HT1080 (cell line): ENCODE measurements around the gene COL12A1. TPM values are rescaled to one million over a fixed set of nuclear protein-coding genes. Genes with fewer than 3 reads are reported as not detected.

Source experiments
- DNase-seq: peaks from one replicate; pipeline ENCODE4 v3.0.0-alpha.2; 2015; ENCODE audit warnings: low read depth
- total RNA-seq: library from RNA; depleted of rRNA; stranded (reverse); fragments of >200 nt; shearing (Covaris generic); gene quantifications from 2 replicates; pipeline ENCODE4 v1.2.3, GENCODE V29; 2014

The COL12A1 gene
- total RNA-seq, 1 experiment from 2014 or later, result 9.7 TPM

DNA sequence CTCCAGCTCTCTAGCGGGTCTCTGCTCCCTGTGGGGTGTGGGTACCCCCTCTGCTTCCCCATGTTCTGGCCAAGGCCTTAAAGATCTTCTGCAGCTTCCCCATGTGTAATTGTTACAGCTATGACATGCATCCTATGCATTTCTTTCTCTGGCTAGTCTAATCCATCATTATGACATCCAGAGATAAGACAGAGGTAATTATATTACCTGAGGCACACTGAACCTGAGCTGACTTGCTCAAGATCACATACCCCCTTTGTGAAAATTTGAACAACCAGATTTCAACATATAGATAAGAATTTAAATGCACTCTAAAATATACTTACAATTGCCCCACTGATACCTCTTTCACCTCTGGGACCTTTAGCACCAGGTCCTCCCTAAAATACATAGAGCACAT is 102.4 kb downstream of the COL12A1 start:
- DNase-seq, result no peak

- no peak for DNase-seq
Observed at GRCh38 chr6:75102301-75102700, 103.6 kb downstream of the COL12A1 start.

DNA sequence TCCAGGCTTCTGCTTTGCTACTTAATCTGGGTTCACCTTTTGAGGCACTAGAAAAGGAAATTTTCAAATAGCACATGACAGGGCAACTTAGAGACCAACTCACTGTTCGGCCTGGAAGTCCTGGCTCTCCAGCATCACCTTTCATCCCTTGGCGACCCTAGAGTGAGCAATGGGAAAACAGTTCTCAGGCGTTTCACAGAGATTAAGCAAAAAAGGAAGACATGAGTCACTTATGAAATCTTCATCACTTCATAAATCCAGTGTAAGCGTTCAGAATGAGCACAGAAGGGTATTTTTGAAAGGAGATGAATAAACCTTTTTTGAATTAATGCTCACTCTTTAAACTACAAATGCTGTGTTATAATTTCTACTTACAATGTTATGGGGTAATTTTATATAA is 104.0 kb downstream of the COL12A1 start:
- peak; percentile 46 for DNase-seq

DNA sequence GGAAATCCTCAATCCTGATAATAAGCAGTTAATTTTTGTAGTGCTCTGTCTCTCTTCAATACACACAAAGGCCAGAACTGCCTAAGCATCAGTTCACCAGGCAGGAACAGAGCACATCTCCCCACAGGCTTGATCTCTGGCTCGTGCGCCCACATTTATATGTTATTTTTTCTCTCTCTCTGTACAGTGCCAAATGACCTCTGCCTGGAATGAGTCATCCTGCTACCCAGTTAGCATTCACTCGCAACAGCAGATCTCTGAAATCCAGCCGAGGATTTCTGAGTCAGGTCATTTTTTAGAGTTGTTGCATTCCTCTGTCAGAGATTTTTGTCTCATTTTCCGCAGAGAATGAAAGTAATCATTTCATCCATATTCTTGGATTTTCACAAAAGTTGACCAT is 107.1 kb downstream of the COL12A1 start:
- peak; percentile 89 for DNase-seq

DNA sequence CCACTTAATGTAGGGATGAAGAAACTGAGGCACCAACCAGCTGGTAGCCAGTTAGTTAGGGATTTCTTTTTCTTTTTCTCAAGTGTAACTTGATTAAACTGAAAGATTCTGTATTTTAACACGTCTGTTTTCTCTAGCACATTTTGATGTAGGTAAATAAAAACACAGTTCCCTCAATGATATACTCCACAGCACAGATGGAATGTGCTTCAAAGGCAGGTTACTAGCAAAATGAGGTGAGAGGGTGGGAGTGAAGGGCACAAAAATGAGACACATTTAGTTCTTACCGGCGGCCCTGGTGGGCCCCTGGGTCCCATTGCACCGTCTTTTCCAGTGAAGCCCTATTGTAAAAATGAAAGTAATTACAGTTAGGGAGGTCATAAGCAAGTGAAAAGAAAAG is 108.9 kb downstream of the COL12A1 start:
- DNase-seq, result no peak

DNA sequence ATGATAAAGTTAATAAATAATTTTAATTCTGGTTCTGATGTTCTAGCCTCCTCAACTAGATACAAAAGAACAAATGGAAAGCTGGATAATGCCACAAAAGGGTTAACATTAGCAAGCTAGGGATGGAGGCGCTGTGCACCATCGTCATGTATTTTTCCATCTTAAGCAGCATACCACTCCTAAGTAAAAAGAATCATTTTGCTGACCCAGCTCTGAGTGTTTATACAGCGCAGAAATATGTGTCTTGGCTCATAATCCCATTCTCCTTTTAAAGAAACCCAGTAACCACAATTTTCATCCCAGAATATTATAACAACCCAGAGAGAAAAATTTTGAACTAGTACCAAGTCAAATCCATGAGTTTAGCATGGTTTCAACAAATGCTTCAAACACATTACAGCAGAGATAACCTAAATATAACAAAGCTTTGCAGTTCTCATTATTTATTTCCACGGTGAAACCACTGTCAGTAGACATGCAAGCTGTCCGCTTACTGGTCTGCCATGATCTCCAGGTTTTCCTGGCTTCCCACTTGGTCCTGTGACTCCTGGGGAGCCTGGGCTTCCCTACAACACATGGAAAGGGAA is 111.1 kb downstream of the COL12A1 start:
- no peak for DNase-seq

DNA sequence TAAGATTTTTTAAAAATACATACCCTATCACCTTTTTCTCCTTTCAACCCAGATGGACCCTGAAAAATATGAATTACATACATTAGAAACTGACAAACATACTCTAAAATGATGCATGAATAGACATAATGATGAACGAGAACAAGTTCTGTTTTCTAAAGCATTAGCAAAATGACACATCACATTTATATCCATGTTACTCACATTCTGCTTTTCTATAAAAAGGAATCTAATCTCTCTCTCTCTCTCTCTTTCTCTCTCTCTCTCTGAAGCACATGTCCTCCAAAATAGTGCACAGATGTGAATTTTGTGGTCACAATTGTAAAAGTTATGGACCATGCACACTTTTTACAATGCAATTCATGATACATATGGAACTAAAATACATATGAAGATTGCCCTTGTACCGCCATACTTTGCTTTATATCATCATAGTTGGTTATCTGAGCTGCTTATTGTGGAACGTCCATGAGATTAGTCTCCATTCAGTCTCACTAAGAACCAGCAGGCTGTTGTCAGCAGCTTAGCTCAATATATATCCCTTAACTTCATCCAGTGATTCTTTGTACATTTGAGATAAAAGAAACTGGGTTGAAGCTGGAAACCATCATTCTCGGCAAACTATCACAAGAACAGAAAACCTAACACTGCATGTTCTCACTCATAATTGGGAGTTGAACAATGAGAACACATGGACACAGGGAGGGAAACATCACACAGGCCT is 114.2 kb downstream of the COL12A1 start:
- DNase-seq, result no peak

DNA sequence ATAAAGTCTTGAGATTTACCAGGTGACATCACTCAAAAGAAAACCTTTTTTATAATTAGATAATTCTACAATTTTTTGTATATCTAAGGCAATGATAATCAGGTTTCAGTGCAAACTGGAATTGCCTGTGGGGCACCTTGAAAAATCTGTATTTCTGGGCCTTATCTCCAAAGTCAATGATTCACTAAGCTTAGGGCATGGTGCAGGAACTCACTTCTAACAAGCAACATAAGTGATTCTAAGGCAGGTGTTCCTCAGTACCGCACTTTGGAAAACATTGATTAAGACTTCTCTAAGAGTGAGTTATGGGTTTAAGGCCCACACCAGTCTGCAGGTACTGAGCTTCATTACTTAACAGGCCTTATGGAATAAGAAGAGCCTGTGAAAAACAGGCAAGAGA is 115.3 kb downstream of the COL12A1 start:
- DNase-seq, result no peak

GRCh38 chr6:75089921-75090320 is 115.9 kb downstream of the COL12A1 start:
- no peak for DNase-seq

DNA sequence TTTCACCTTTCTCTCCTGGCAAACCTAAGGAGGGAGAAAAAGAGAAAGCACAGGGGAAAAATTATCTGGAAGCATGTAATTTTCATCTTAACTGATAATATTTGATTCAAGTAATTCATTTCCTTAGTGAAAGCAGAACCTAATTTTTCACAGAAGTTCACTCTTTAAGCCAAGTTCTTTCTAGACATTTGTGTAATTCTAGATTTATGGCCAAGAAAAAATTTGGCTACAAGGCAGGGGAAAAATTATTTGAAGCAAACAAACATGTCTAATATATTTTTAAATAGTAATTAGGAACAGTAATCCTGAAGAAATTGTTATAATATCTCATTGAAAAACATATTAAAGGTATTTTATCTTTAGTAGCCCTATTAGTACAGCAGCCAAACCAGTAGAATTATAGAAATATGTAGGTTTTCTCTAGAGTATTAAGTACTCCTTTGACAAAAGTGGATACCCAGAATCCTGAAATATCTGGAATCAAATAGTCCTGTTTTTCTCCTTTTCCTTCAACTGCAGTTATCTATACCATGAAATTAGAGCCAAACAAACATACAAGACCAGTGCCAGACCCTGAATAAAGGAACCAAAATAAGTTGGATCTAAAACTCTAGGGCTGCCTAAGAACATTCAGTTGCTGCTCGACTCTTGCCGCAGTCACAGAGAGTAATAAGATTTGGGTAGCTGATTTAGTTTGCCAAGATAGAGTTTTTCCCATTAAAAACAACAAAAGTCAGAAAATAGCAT is 116.5 kb downstream of the COL12A1 start:
- DNase-seq, result no peak

DNA sequence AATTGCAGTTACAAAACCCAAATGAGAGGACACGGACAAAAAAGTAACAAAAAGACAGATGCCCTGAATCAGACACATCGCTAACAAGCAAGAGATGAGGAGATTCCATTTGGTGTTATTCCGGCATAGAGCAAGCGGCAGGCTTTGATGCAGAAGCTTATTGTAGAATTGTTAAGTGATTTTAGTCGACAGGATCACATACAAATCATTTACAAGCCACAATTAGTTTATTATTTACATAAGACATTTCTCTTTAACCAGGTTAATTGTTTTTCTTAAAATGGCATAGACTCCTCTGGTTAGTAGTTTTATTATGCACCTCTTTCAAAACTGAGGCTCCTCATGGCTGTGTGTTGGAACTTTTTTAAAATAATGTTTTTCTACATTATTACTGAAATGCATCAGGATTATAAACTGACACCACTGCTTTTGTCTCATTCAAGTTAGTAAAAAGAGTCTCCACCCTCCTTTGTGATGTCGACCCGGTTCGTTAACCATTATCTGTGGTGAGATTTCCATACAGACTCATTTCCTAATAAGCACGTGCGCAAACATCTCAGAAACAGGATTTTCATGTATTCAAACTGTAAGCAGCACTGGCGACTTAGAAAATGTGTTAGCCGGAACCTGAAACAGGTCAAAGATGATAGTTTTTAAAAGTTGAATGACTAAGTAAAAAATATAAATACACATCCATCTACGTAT is 119.8 kb downstream of the COL12A1 start:
- DNase-seq, result no peak

DNA sequence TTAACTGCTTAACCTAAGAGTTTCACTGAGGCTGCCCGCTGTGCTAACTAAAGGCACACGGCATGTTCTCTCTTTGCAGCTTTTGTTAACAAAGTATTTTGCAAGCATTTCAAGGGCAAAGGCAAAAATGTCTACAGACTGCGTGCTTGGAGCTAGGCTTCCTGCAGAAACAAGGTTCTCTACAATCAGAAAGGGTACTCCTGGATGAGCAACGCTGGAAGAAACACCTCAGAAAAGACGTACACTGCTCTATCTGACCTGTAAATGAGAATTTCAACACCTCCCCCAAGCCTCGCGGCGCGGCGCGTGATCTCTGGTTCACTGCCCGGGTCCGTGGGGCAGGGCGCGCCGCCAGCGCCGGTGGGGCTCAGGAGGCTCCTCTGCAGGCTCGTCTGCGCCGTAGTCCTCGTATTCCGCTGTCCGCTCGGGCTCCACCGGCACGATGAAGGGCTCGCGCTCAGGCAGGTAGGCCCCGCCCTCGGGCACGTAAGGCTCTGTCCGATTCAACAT is 120.9 kb downstream of the COL12A1 start:
- no peak for DNase-seq

DNA sequence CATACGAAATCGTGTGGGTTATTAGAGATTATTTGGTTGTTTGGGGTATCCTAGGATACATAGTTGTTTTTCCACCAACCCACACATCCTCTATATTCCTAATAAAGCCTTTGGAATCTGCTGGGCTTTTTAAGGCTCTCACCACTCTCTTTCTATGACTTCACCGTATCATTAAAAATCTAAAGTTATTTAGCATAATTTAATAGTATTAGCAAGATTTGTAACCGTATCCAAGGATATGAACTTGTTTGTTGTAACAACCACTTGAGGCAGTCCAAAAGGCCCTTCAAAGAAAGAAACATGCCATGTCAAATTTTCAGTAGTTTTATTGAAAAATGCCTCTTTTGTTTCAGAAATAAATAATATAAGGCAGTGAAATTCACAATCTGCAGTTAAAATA is 121.8 kb downstream of the COL12A1 start:
- no peak for DNase-seq

- no peak for DNase-seq
Observed at GRCh38 chr6:75081921-75082320, 123.9 kb downstream of the COL12A1 start.

DNA sequence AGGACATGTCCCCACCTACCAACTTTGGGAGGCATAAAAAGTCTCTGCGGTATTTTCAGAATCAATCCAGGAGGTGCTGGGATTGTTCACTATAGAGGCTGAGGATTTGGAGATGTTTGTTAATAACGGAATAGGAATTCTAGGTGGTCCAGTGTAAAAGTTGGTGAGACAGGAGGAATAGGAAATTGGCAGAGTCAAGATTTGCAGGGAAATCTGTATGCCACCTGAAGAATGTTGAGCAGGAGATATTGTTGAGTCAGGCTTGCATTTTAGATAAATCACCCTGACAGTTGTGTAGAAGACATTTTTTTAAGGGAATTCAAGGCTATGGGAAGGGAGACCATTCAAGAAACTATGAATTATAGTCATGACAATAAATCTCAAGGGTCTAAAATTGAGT is 124.8 kb downstream of the COL12A1 start:
- no peak for DNase-seq

GRCh38 chr6:75079589-75079988 is 126.3 kb downstream of the COL12A1 start:
- no peak for DNase-seq

GRCh38 chr6:75077701-75078100 is 128.2 kb downstream of the COL12A1 start:
- DNase-seq, result no peak

- DNase-seq, result no peak
Observed at GRCh38 chr6:75076009-75076408, 129.8 kb downstream of the COL12A1 start.

DNA sequence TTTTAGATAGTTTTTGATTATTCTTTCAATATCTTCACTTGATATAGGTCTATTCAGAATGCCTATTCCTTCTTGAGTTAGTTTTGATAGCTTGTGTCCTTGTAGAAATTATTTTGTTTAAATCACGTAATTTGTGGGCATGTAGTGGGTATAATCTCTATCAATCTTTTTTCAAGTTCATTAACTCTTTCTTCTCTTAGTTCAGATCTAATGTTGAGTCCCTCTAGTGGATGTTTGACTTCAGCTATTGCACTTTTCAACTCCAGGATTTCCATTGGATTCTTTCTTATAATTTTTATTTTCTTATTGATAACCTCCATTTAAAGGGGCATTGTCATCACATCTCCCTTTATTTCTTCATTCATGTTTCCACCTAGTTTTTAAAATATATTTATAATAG is 135.6 kb downstream of the COL12A1 start:
- no peak for DNase-seq

- DNase-seq, result peak; percentile 58
Observed at GRCh38 chr6:75065523-75065922, 140.3 kb downstream of the COL12A1 start.

DNA sequence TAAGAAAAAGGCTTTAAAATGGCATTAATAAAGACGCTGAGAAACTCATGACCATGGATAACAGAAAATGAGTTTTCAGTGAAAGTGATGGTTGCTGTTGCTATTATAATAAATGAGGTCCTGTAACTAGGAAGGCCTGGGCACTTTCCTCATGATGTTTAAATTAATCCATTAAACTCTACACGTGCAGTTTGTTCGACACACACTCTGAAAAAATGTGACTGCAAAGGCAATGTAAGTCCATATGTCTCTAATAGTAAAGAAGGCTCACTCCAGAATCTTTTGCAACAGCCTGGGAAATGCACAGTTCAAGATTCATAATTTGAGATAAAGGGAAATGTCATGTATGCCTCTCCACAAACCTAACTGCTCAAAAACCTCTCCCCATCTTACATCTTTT is 153.4 kb downstream of the COL12A1 start:
- DNase-seq, result no peak

DNA sequence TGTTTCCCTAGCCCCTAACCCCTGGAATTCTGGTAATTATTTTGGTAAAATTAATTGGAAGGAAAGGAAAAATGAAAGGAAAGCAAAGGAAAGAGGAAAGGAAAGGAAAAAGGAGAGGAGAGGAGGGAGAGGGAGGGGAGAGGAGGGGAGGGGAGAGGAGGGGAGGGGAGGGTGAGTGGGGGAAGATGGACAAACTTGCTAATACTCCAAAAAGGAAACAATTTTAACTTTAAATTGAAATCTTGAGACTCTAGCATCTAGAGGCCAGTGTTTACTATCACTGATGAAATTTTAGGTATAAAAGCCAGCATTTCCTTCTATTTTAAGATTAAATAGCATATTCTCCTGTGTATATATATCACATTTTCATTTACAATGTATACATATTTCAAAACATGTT is 156.5 kb downstream of the COL12A1 start:
- DNase-seq, result no peak
